K562 (cell line): ENCODE measurements around the gene NF2. TPM values are rescaled to one million over a fixed set of nuclear protein-coding genes. Genes with fewer than 3 reads are reported as not detected.

Experiments
- ATAC-seq: fragments of 200-7000 bp; cut with Tn5 transposase; 3 replicates; pipeline ENCODE4 v1.9.1; 2020; ENCODE audit warnings: moderate library complexity
- BruUV-seq: library from RNA; stranded (reverse); fragments of 400-500 nt; replicated peaks from 2 replicates; lab custom pipeline; 2021; lab: Mats Ljungman, UMichigan
- CTCF ChIA-PET: fragments of 300-600 bp; formaldehyde crosslinking; extraction: SDS; loops from one replicate; lab custom pipeline; 2021; ENCODE audit warnings: low intra/inter-chr PET ratio; lab: Yijun Ruan, JAX
- POLR2A ChIA-PET: fragments of 300-600, 350-650 bp; sonication (Branson Sonifier 250); formaldehyde crosslinking; extraction: SDS; loops from one replicate; lab custom pipeline; 2021; ENCODE audit warnings: antibody characterized with exemption, inconsistent platforms; lab: Yijun Ruan, JAX
- DNase-seq, 4 experiments: peaks; one replicate each; pipeline versions ENCODE4 v3.0.0 to v3.0.0-alpha.2; 2011 to 2018; ENCODE audit warnings: low spot score in 3 of 4, mixed read lengths in 3 of 4; ENCODE audit errors: extremely low read depth in 1 of 4
- FAIRE-seq: peaks from 2 replicates; lab custom pipeline; 2011; peaks lifted over from hg19 to GRCh38; lab: Jason Lieb, UNC
- H2AFZ ChIP-seq: 2 replicates; pipeline ENCODE4 v1.6.0; 2011; ENCODE audit warnings: low read depth, low read length, control low read depth, inconsistent platforms
- H3K27ac ChIP-seq: fragments of 200-600 bp; 3 replicates; pipeline ENCODE4 v1.8.0; 2011; ENCODE audit warnings: low read depth, mild to moderate bottlenecking, control low read depth, inconsistent platforms, low read length, moderate library complexity, mixed read lengths; ENCODE audit errors: extremely low read depth
- H3K27me3 ChIP-seq, 2 experiments: fragments of 300-600 bp in 1 of 2; 2 replicates in 1 of 2; 3 replicates in 1 of 2; pipeline versions ENCODE4 v1.6.0 to v1.8.0; 2011; ENCODE audit warnings: inconsistent platforms in 2 of 2, low read length in 2 of 2, mild to moderate bottlenecking in 1 of 2, mixed read lengths in 1 of 2, moderate library complexity in 1 of 2; ENCODE audit not compliant: control insufficient read depth in 2 of 2, insufficient read depth in 2 of 2
- H3K36me3 ChIP-seq: fragments of 300-600 bp; 3 replicates; pipeline ENCODE4 v1.8.0; 2011; ENCODE audit warnings: mild to moderate bottlenecking, low read length, inconsistent platforms; ENCODE audit not compliant: control insufficient read depth, insufficient read depth
- H3K4me1 ChIP-seq, 2 experiments: fragments of 200-600 bp in 1 of 2; replicated peaks in 1 of 2; 2 replicates in 1 of 2; 3 replicates in 1 of 2; pipeline versions ENCODE4 v1.5.1 to v1.8.0; 2011; ENCODE audit warnings: inconsistent platforms in 2 of 2, low read length in 2 of 2, mild to moderate bottlenecking in 1 of 2, mixed read lengths in 1 of 2, moderate library complexity in 1 of 2; ENCODE audit not compliant: control insufficient read depth in 2 of 2, insufficient read depth in 2 of 2
- H3K4me2 ChIP-seq: 2 replicates; pipeline ENCODE4 v1.6.1; 2011; ENCODE audit warnings: low read length, control low read depth, inconsistent platforms, mixed read lengths; ENCODE audit not compliant: insufficient read depth
- H3K4me3 ChIP-seq: fragments of 200-600 bp; sonication (generic), shearing (Covaris generic); 2 replicates; pipeline ENCODE4 v1.5.1; 2016; ENCODE audit warnings: control low read depth, inconsistent platforms
- H3K79me2 ChIP-seq: fragments of 200-600 bp; 3 replicates; pipeline ENCODE4 v1.8.0; 2011; ENCODE audit warnings: low read length, inconsistent platforms; ENCODE audit not compliant: control insufficient read depth, insufficient read depth
- H3K9ac ChIP-seq, 2 experiments: 2 replicates each; pipeline versions ENCODE4 v1.6.0 to v1.6.1; 2011; ENCODE audit warnings: low read depth in 2 of 2, low read length in 2 of 2, control low read depth in 1 of 2, inconsistent platforms in 1 of 2, mild to moderate bottlenecking in 1 of 2, mixed read lengths in 1 of 2; ENCODE audit not compliant: insufficient read depth in 1 of 2
- H3K9me1 ChIP-seq: one replicate; pipeline ENCODE4 v1.6.0; 2011; ENCODE audit warnings: inconsistent platforms, mild to moderate bottlenecking, low read length, moderate library complexity; ENCODE audit not compliant: control insufficient read depth, insufficient read depth
- H3K9me3 ChIP-seq: replicated peaks from 2 replicates; pipeline ENCODE4 v1.5.1; 2011; ENCODE audit warnings: low read depth, low read length, inconsistent platforms; ENCODE audit not compliant: control insufficient read depth, insufficient read depth
- H4K20me1 ChIP-seq: replicated peaks from 2 replicates; pipeline ENCODE4 v1.6.1; 2011; ENCODE audit warnings: low read length, inconsistent platforms, mixed read lengths; ENCODE audit not compliant: control insufficient read depth, insufficient read depth
- C11orf30 ChIP-seq: fragments of 450-650 bp; IDR thresholded peaks from 2 replicates; pipeline ENCODE4 v1.6.1; 2016; ENCODE audit warnings: low read depth, mild to moderate bottlenecking
- CREB3L1 ChIP-seq: fragments of 450-650 bp; IDR thresholded peaks from 2 replicates; pipeline ENCODE4 v1.6.1; 2014; ENCODE audit warnings: low read depth, mild to moderate bottlenecking, moderate library complexity, borderline replicate concordance
- FOXA1 ChIP-seq: fragments of 450-650 bp; IDR thresholded peaks from 2 replicates; pipeline ENCODE4 v1.6.1; 2016; ENCODE audit warnings: mild to moderate bottlenecking, borderline replicate concordance
- FOXA3 ChIP-seq, 2 experiments: fragments of 450-650 bp in 1 of 2; sonication (generic) in 1 of 2; formaldehyde crosslinking; IDR thresholded peaks in 1 of 2; conservative IDR thresholded peaks in 1 of 2; 2 replicates each; pipeline versions ENCODE4 v1.4.0 to v1.8.0; 2020 to 2022; ENCODE audit warnings: mild to moderate bottlenecking in 2 of 2, missing genetic modification reagents in 1 of 2
- KDM5B ChIP-seq: fragments of 200-600 bp; sonication (generic); IDR thresholded peaks from 2 replicates; pipeline ENCODE4 v1.6.1; 2012; ENCODE audit warnings: low read depth, mild to moderate bottlenecking, moderate library complexity, low read length, control low read depth, inconsistent platforms; ENCODE audit not compliant: insufficient replicate concordance
- MAFG ChIP-seq: fragments of 450-650 bp; conservative IDR thresholded peaks from 2 replicates; pipeline ENCODE4 v1.6.1; 2016; ENCODE audit warnings: missing genetic modification characterization, missing compliant biosample characterization
- NFE2L1 ChIP-seq: fragments of 450-650 bp; IDR thresholded peaks from 2 replicates; pipeline ENCODE4 v1.6.1; 2016; ENCODE audit warnings: missing genetic modification characterization, low read depth, mild to moderate bottlenecking, missing compliant biosample characterization, moderate library complexity, borderline replicate concordance
- SLC30A9 ChIP-seq: fragments of 250-450 bp; sonication (Bioruptor Pico); IDR thresholded peaks from 2 replicates; pipeline ENCODE4 v1.8.0; 2022; ENCODE audit warnings: mild to moderate bottlenecking, moderate library complexity
- ZNF316 ChIP-seq: fragments of 450-650 bp; IDR thresholded peaks from 2 replicates; pipeline ENCODE4 v1.6.1; 2016
- WGBS: fragments of 100-300 bp; shearing (Covaris generic); methylation state at CpG from one replicate; pipeline ENCODE4 v1.1.6; 2016; ENCODE audit warnings: low coverage, mixed read lengths; ENCODE audit not compliant: insufficient coverage; ENCODE audit errors: missing lambda C conversion rate; 5-methylcytosine and 5-hydroxymethylcytosine counted together
- in situ Hi-C: fragments of 300-500 bp; cut with MboI; formaldehyde crosslinking; loops from 4 replicates; pipeline ENCODE4 v1.15.0; 2018; ENCODE audit warnings: inconsistent platforms, mixed read lengths
- intact Hi-C: fragments of 100-400 bp; cut with micrococcal nuclease; formaldehyde crosslinking; loops from 2 replicates; pipeline ENCODE4 v1.14.2; 2022
- polyA plus RNA-seq, 8 experiments: library from polyadenylated mRNA; depleted of rRNA in 4 of 8; stranded (reverse) in 5 of 8; unstranded in 3 of 8; fragments of >200 nt; fragmentation: Nextera tagmentation in 2 of 8; fragmentation: Illumina TruSeq in 1 of 8; extraction: Ambion mirVana in 2 of 8; extraction: Trizol in 1 of 8; gene quantifications; 2 replicates each; pipeline versions ENCODE4 v1.2.1 to v1.2.3, GENCODE V29; 2011 to 2014; ENCODE audit warnings: inconsistent platforms in 1 of 8, missing spikeins in 1 of 8
- total RNA-seq, 7 experiments: library from RNA; depleted of rRNA in 6 of 7; stranded (reverse); fragments of >200 nt in 6 of 7; fragmentation: Illumina TruSeq in 2 of 7; extraction: Trizol in 2 of 7; gene quantifications; 2 replicates each; pipeline versions ENCODE4 v1.2.1 to v1.2.3, GENCODE V29; 2011 to 2021; ENCODE audit warnings: low replicate concordance in 1 of 7

NF2 gene
- total and polyA plus RNA-seq, 9 of the 15 experiments (the other 6 are each of a cell fraction or from before 2014, with no cell fraction given) = 2.2 to 32.5 (median 15.2) TPM

DNA sequence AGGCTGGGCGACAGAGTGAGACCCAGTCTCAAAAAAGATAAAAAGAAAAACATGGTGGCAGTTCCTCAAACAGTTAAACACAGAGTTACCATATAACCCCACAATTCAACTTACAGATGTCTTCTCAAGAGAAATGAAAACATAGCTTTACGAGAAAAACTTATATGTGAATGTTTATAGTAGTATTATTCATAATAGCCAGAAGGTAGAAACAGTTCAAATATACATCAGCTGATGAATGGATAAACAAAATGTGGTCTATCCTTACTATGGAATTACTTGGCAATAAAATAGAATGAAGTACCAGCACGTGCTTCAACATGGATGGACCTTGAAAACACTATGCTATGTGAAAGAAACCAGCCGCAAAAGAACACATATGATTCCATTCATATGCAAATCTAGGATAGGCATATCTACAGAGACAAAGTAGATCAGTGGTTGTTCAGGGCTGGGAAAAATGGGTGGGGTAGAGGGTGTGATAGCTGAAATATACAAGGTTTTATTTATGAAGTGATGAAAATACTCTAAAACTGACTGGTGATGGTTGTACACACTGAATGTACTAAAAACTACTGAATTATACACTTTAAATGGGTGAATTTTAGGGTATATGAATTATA, 12.4 kb downstream of the NF2 start:
- no peak overlapping the region for H3K9ac ChIP-seq
- H4K20me1 ChIP-seq = no peaks in the 10 kb centered on the region
- ATAC-seq = no peak
- 77% methylated on average over 4 of the region's 4 CpGs for WGBS
- H2AFZ ChIP-seq = no peak overlapping the region
- BruUV-seq = no TSS peak
- CTCF ChIA-PET = no interaction called here
- TF ChIP-seq KDM5B (no peak), SLC30A9 (CRISPR knock-in tag) (no peak), NFE2L1 (tag) (no peak)
- TF ChIP-seq, all 486 proteins: peak for 0
- no peaks in the 10 kb centered on the region for H3K36me3 ChIP-seq
- H3K4me2 ChIP-seq = no peak overlapping the region
- POLR2A ChIA-PET = interaction anchor here (0.7 to 0.8 kb wide), 2 partner anchors 9 to 265 kb away, joined by 3 to 4 read pairs; no protein-coding TSS in a partner anchor
- FAIRE-seq (no peak), DNase-seq (no peak)
- intact Hi-C loops (no loop called here), in situ Hi-C loops (no loop called here)
- no peaks in the 10 kb centered on the region for H3K27me3 ChIP-seq
- H3K79me2 ChIP-seq = peaks cover 34% of the 10 kb centered on the region
- no peaks in the 10 kb centered on the region for H3K9me1 ChIP-seq
- no peak overlapping the region for H3K27ac ChIP-seq
- no peaks in the 10 kb centered on the region; a peak in 1 of 5 replicates for H3K4me1 ChIP-seq
- H3K9me3 ChIP-seq = no peaks in the 10 kb centered on the region
- H3K4me3 ChIP-seq = no peak overlapping the region

DNA sequence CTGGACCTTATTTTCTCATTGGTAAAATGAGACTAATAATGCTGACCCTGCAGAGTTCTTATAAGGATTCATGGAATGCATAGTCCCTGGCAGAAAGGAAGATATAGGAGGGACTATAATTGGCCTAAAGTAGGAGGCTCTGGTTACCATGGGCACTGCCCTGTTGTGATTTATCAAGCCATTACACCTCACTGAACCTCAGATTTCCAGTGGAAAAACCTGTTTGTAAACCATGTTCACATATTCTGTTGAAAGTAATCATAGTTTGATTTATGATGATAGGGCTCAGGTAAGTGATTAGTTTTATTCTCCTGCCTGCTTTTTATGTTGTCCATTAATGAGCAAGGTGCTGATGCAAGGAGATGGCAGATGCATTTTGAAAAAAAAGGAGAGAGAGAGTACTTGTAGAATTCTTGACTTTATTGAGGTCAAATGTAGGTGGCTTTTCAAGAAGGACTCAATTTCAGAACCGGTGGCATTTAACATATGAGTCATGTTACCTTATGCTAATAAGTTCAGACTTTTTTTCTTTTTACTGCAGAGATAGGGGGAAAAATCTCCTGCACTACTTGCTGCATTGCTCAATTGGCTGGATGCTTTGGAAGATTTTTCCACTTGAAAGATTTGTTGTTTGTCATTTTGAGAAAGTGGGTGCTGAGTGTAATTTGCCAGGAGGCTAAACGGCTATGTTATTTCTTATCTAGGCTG, 14.6 kb downstream of the NF2 start:
- ATAC-seq = no peak
- no peaks in the 10 kb centered on the region for H3K36me3 ChIP-seq
- in situ Hi-C loops (no loop called here), intact Hi-C loops (no loop called here)
- H3K4me3 ChIP-seq = no peak overlapping the region
- no peak for FAIRE-seq
- no peaks in the 10 kb centered on the region; a peak in 1 of 5 replicates for H3K4me1 ChIP-seq
- no peak overlapping the region for H3K27ac ChIP-seq
- TF ChIP-seq CREB3L1 (no peak), FOXA3 (CRISPR knock-in tag; conservative IDR thresholded peaks at IDR 0.05 in 1 of 2, IDR thresholded peaks at IDR 0.05 in 1 of 2) (no peak), MAFG (tag) (0 out of 2 replicates have a peak, but pooled peaks have one; percentile 11), FOXA1 (no peak), ZNF316 (peak; percentile 45; the same call in 1 of the 2 replicates), C11orf30 (peak; percentile 25; the same call in 1 of the 2 replicates)
- ChIA-PET POLR2A (no interaction called here), CTCF (no interaction called here)
- 36% methylated on average over 2 of the region's 2 CpGs for WGBS
- no peak overlapping the region for H2AFZ ChIP-seq
- peaks cover 2% of the 10 kb centered on the region; the same call in 1 of the 2 replicates for H4K20me1 ChIP-seq
- DNase-seq = no peak
- H3K27me3 ChIP-seq = no peaks in the 10 kb centered on the region
- peaks cover 31% of the 10 kb centered on the region for H3K79me2 ChIP-seq
- no peak overlapping the region for H3K9ac ChIP-seq
- BruUV-seq = no TSS peak
- no peaks in the 10 kb centered on the region for H3K9me3 ChIP-seq
- no peak overlapping the region for H3K4me2 ChIP-seq
- no peaks in the 10 kb centered on the region for H3K9me1 ChIP-seq
